HG02885 (cell line): Measurements from ENCODE around the gene STAT5B.

Experiments
- ATAC-seq: cut with Tn5 transposase; IDR thresholded peaks from one replicate; pipeline ENCODE4 v1.9.1; 2021; ENCODE audit warnings: mild to moderate bottlenecking; ENCODE audit not compliant: unreplicated experiment, poor library complexity

Gene STAT5B

DNA sequence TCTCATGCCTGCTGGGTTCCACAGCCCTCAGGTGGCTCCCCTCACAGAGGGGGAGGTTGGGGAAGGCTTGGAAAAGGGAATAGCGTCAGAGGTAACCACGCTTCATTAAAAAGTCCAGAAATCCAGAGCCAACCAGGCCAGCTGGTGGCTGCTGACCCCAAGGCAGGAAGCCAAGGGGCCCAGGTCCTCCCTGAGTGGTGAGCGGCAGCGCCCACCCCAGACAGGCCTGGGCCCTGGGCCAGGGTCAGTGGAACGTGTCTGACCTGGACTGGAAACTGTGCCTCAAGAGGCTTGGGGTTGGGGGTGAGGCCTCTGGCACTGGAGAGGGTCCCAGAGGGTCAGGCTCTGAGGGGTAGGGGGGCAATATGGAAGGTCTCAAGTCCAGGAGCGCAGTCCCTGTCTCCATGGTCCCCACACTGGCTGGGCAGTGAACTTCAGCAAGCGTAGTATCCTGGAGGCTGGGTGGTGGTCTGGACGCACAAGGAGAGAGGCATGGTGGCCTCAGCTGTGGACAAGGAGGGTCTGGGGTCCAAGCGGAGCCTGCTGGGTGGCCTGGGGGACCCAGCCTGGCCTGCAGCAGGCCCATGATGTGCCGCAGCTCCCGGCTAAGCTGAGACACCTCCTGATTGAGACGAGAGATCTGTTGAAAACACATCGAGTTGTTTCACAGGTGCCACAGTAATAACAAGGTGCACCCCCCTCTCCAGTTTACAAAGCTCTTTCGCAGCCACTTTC is 116.2 kb downstream of the STAT5B start:
- ATAC-seq, result no peak

DNA sequence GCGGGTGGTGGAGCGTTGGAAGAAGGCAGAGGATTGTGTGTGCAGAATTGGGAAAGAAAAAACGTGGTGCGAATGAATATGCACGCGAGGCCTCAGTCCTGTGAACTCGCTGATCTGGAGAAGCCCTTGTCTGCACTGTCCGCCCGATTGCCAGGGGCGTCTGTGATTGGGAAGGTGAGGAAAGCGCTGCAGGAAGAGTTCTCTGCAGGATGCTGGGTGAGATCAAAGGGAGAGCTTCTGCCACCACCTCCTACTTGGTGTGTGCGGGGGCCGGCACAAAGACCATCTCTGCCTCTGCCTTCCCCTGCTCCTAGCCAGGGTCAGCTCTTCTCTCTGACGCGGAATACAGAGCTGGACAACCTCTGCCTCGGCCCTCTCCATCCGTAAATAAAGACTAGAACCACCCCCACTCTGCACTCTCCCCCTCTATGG is 120.6 kb downstream of the STAT5B start:
- ATAC-seq, result no peak

GRCh38 chr17:42153919-42154742 is 122.1 kb downstream of the STAT5B start:
- ATAC-seq, result no peak
